Stimulated activated CD8-positive, alpha-beta memory T cell treated with anti-CD3 and anti-CD28 coated beads, Interleukin-2, amount 100 ng/mL, for 48 hours (primary cell): Measurements from ENCODE around the gene OMP.
A peak's percentile ranks its signal among the peaks of the same experiment; 100 is the strongest.
"Not testable (repeated sequence)": the region's sequence is repeated elsewhere in the genome, so short reads cannot be mapped to it uniquely, and the experiment has no call there.

Experiments used
- DNase-seq, 2 donors: peaks; one replicate each; pipeline ENCODE4 v3.0.0-alpha.2; 2020; ENCODE audit warnings: low read depth in 2 of 2

OMP gene

DNA sequence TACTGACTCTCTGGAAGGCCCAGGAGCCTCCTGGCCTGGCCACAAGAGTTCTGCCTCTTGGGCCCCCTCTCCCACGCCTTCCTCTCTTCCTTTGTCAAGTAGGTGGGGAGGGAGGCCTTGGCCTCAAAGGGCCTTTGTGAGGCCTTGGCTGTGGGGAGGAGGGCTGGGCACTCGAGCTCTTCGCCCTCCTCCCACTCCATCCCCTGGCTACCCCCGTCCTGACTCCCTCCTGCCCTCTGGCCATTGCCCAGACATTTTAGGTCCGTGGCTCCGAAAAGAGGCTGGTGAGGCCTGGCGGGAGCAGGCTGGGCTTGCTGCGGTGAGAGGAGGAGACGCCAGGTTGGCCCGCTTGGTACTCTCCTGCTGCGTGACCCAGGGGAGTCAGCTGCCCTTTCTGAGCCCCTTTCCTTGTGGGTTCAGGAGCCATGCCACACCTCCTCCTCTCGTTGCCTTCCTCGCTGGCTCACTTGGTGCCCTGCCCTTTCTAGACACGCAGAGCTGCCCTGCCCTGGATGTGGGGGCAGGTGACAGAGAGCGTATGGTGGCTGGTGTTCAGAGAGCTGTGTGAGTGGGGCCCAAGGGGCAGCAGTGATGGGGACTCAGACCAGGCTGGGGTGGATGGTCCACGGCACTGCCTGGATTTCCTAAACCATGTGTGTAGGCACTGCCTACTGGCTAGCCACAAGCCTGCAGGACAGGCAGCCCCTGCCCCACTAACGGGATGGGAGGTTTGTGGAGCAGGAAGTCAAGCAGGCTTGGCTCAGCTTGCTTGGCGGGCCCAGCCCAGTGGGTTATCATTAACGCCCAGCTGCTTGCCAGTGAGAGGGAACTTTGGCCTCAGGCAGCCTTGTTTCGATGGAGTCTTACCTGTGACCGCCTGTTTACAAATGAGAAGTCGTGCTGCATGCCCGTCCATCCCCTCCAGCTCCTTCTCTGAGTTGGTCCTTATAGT is 15.8 kb upstream of the OMP start:
- DNase-seq: no peak

DNA sequence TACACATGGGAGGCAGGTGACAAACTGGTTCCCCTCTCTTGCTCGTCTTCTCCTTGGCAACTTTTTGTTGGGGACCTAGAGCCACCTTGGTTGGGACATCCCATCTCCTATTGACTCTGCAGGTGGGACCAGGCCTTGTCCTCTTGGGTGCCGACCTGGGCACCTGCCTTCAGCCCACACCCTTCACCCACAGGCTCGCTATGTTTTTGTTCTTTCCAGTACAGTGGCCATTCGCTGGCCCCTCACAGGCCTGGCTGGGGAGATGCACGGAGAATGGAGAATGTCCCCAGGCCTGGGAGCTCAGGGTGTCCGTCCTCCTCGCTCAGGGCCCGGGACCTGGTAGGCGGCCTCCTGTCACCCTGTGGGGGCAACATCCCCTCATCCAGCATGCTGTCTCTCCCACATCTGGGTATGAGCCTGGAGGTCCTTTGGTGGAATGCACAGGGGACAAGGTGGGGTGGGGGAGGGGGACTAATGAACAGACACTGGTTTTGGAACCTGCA is 14.9 kb upstream of the OMP start:
- no peak for DNase-seq

DNA sequence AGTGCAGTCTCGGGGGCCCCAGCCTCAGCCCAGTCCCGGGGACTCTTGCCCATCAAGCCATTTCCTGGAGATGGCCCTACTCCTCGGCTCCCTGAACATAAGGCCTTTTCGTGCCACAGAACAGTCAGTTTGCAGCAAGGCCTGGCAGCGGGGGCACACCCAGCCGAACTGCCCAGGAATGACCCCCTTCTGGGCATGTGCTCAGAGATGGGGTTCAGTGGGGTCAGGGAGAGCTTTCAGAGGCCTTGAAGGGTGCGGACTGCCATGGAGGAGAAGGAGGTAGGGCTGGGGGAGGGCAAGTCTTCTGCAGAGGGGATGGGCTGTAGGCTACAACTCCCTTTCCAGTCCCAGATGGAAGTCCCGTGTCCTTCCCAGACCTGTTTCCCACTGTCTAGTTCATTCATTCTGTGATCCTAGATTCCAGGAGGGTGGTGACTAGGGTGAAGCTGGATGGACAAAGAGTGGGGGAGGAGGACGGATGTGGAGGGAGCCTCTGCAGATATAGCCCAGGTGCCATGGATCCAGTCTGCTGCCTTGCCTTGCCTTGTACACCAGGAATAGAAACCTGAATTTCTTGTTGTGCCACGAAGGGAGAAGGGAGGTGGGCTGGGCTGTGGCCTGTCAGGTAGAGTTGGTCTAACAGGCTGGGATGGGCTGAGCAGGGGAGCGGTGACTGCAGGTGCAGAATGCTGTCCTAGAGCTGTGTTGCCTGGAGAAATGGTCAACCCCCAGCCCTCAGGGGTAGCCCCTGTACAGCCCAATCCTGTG is 14.2 kb upstream of the OMP start:
- DNase-seq: no peak

DNA sequence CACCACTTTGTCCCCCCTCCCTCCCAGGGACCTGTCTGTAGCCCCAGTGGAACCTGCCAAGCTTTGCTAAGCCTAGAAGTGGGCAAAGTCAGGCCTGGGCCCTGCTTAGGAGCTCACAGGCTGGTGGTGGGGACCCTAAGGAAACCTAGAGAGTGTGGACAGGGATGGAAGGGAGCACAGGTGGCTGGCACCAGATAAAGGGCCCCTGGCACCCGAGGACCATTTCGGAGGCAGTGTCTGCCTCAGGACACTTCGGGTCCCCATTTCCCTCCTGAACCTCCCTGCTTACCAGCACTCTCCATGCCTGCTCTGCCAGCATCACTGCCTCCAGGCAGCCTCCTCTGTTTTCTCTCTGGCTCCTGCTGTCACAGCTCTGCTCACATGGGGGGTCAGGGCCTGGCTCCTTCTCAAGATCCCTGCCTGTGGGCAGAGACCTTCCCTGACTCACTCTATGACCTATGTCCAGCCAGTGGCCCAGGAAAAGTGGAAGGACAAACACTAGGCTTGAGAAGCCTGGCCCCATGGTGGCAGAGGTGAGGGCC is 13.6 kb upstream of the OMP start:
- DNase-seq: no peak

DNA sequence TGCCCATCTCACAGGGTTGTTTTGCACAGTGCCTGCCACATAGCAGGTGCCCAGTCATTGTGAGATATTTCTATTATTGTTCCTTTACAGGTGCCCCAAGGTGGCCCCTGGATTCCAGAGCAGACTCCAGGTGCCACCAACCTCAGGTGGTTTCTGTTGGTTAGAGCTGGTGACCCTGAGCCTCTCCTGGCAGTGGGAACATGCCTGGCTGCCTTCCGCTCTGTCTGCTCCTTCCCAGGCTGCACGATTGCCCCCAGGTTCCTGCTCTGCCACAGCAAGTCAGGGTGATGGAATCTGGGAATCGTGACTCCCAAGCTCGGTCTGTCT is 12.6 kb upstream of the OMP start:
- DNase-seq: no peak

DNA sequence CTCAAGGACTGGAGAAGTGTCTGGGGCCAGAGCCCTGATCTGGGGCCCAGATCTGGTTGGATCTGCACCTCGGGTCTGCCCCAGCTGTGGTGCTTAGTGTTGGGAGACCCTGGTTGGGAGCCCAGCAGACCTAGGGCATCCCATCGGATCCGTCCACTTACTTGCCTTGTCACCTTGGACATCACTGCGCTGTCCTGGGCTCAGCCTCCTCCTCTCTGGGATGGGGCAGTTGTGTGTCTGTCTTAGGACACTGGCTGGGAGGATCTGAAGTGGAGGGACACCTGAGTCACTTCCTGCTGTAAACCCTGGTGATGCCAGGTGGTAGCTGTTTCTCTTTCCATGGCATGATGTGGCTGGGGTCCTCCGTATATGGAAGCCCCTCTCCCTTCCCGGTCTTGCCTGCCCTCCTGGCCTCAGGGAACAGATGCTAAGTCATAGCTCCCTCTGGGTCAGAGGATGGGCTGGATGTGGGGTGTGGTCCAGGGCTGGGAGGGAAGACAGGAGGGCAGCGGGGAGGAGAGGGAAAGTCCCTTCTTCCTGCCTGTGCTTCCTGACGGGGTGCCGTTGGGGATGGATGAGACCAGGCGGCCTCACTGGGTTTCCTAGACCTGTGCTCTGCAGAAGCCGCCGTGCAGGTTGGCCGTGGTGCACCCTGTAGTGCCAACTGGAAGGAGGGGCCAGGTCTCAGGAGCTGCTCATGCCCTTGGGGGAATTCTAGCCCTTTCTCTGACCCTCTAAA is 12.1 kb upstream of the OMP start:
- DNase-seq: no peak

DNA sequence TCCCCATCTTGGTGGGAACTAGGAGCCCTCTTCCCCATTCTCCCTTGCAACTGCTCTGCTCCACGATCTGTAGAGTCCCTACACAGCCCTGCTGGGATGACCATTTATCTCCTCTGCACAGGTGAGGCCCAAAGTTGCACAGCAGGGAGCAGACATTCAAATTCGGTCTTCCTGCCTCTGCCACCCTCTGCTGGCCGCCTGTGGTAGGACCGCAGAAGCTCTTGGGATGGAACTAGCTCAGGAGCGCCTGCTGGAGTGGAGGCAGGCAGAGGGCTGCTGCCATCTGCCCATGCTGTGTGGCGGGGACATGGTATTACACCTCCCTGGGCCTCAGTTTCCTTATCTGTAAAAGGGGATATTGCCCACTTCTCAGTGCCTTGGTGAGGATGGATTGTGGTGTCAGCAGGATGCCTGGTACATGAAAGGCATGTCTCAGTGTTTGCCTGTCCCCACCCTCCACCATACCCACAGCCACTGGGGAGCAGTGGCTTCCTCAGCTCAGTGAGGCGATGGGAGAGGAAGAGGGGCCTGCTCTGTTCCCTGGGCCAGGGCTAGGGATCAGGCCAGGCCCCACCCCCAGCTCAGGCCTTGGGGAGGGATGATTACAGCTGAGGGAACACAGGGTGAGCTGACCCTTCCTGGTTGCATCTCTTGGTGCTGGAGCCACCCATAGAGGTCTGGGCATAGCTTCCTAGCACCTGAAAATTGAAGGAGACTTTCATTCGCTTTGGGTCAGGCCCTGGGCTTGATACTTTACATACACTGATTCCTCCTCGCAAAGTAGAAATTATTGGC is 11.3 kb upstream of the OMP start:
- peak; percentile 68 to 77 for DNase-seq

DNA sequence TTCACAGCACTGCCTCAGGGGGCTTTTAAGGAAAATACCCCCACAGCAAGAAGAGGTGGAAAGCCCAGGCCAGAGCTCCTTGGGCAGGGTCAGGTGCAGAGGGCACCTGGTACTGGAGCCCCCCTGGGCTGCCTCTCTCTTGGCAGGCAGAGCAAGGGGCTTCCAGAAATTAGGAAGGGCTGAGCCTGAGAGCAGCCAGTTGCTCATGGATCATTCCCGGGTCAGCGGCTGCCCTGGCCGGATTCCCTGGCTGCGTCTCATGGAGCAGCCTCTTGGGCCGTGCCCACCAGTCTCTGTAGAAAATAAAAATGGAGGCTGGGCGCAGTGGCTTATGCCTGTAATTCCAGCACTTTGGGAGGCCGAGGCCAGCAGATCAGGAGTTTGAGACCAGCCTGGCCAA is 10.3 kb upstream of the OMP start:
- no peak for DNase-seq

DNA sequence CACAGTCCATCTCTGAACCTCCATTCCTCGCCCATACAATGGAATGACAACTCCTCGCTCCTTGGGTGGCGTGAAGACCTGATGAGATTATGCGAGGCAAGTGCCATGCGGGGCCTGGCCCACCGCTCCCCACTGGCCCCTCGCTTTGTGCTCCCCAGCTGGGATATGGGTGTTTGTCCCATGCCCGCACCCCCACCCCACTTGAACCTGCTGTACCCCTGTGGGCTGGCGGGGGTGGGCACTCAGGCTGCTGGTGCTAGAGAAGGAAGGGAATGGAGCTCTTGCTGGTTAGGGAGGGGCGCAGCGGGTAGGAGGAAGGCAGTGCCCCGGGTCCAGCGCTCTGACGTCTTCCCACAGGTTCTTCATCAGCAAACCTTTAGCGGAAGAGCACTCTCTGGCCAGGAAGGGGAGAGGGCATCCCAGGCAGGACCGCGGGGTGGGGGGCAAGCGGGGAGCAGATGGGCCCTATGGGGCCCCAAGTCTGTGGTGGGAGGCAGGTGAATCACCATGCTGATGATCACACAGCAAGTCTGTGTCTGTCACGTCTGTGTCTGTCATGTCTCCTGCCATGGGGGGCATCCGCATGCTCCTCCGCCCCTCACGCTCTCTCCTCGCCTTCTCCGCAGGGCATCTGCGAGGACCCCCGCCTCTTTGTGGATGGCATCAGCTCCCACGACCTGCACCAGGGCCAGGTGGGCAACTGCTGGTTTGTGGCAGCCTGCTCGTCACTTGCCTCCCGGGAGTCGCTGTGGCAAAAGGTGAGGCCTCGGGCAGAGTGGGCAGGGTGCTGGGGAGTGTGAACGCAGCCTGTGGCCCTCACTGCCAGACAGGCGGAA is 9.4 kb upstream of the OMP start:
- no peak for DNase-seq

DNA sequence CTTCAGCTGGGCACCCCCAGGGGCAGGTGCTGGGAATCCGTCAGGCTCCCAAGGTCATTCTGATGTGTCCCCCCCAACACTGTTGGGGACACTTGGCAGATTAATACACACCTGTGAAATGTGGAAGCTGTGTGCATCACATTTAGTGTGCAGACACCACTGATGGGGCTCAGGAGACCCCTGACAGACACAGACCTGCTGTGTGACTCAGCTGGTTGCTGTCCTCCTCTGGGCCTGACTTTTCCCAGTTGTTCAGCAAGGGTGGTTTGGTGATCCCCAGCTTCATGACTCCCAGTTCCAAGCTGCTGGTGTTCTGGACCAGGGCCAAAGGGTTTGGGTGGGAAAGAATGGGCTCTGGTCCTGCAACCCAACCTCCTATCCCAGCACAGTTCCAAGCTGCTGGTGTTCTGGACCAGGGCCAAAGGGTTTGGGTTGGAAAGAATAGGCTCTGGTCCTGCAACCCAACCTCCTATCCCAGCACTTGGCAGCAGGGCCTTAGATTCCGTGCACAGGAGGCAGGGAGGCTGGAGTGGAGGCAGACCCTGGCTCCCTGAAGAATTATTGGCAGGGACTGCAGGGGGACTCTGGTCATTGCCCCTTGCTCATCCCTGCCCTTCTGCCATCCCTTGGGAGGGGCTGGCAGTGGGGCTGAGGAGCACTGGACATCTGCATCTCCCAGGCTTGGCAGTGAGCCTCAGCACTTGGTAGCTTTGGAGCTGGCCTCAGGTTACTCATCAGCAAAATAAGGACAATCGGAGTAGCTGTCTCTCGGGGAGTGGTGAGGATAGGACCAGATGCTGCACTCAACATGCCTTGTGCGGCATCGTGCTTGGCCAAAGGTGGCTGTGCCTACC is 8.4 kb upstream of the OMP start:
- DNase-seq: no peak

DNA sequence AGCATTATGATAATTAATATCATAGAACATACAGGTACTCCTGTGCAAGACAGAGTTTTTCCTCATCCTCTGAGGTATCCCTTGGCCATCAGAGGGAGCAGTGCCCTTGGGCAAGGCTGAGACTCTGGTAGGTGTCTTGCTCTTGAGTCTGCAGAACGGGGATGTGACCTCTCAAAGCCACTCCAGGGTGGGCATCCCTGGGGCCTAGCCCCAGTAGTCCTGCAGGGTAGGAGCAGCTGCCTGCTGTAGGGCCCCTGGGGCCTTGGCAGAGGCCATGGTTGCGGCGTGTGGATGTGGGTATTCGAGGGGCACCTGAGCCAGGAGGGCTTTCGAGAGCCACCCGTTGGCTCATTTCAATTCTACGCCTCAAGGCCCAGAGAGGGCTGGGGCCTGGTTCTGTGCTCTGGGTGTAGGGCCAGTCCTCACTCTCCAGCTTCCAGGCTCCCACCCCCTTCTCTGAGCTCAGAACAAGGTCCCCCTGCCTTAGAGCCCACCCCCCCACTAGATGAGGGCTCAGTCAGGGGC is 7.7 kb upstream of the OMP start:
- no peak for DNase-seq

DNA sequence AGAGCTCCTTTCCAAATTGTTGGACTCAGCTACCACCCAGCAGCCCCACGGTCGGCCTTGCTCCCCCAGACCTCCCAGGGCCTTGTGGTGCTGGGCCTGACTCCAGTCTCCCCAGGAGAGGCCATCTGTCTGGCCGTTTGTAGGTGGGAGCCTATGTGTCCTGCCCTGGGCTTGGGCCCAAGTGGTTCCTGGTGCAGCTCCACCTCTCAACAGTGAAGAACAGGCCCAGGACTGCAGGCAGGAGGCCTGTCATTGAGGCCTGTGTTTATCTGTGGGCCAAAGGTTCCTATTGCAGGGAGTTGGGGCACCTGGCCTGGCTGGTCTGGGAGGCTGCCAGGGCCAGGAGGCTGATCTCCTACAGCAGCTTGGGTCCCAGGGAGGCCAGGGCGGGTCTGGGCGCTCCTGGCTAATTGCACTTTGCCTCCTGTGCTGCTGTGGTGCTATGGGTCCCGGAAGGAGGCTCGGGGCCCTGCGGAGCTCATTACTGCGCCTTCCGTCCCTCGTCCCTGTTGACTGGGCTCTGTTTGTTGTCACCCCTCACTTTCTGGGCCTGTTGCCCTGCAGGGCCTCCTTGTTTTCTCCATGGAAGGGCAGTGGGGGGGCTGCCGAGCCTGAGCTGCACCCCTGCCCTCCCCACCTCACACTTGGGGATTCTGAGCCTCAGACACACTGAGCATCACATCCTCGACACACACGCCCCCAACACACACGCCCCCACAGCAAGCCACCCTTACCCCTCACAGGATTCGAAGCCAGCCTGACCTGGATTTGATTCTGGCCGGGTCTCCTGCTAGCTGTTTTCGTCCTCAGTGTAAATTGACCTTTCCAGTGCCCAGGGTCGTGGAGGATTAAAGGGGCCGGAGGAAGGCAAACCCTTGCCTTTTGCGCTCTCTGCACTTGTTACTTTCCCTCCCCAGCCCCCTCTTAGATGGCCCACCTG is 6.8 kb upstream of the OMP start:
- DNase-seq: no peak

DNA sequence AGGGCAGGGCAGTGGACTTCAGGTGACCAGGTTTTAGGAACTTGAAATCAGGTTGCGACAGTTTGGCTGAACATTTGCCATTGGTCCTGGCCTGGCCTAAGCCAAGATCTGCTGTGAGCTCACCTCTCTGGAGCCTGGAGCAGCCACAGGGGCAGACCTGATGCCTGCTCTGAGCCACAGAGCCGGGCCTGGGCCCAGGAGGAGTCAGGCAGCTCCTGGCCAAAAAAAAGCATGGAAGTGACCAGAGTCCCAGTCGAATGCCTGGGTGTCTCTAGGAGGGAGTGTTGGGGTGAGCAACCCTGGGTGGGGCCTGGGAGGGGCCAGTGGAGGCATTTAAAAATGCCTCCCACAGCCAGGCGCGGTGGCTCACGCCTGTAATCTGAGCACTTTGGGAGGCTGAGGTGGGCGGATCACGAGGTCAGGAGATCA is 6.0 kb upstream of the OMP start:
- no peak for DNase-seq

DNA sequence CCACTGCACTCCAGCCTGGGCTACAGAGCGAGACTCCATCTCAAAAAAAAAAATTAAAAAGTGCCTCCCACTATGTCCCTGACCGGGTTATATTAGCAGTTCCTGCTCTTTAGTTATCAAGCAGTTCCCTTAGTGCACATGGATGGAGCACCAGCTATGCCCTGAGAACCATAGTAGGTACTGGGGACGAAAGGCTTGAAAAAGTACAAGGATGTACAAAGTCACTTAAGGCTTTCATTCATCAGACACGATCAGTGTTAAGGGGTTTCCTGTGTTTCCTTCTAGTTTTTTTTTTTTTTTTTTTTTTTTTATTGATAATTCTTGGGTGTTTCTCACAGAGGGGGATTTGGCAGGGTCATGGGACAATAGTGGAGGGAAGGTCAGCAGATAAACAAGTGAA is 5.5 kb upstream of the OMP start:
- not testable (repeated sequence) for DNase-seq

DNA sequence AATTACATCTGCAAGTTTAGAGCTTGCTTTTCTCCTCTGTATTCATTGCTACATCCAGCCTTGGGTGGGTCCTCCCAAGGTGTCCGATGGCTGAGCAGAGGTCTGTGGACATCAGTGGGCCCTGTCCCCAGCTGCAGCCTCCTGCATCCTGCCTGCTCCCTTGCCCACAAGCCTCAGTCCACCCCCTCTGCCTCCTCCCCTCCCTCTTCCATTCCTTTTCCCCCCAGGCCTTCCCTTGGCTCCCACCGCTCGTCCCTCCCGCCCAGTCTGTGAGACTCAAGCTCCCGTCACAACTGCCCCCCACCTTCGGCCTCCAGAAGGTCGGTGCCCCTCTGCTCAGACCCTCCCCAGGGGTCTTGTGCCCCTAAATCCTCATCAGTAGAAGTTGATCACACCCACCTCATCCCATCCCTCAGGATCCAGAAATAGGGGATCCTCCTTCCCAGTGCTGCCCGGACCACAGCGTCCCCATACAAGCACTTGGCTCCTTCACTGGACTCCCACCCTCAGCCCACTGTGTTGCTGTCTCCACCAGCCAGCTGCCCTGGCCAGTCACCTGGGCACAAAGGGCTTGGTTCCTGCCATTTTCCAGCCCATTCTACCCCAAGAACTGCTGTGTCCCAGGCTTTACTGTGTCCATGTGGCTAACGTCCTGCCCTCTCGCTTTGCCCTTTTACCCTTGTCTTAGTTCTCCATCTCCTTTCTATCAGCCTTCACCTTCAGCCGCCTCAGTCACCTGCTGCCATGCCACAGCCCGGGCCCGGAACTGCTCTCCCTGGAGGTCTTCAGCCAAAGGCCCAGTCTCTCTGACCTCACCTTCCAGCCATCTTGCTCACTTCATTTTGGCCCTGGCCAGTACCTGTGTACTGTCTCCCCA is 2.2 kb upstream of the OMP start:
- DNase-seq: no peak

DNA sequence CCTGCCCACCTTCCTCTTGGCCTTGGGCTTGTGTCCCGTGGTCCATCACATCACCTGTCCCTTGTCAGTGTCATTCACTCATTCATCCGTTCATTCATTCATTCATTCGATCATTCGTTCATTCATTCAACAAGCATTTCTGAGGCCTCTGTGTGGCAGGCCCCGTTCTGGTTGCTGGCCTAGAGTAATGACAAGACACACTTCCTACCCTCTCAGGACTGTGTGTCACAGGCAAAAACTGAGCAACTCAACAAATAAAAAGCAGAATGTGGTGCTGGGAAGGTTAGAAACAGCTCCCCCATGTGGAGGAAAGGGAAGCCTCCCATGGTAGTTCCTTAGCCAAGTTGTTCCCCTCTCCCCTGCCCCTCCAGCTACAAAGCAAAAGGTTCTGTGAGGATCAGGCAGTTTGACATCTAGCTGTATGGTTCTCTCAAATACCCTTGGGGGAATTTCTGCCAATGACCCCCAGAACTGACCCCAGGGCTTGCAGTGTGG is 1.6 kb upstream of the OMP start:
- no peak for DNase-seq

DNA sequence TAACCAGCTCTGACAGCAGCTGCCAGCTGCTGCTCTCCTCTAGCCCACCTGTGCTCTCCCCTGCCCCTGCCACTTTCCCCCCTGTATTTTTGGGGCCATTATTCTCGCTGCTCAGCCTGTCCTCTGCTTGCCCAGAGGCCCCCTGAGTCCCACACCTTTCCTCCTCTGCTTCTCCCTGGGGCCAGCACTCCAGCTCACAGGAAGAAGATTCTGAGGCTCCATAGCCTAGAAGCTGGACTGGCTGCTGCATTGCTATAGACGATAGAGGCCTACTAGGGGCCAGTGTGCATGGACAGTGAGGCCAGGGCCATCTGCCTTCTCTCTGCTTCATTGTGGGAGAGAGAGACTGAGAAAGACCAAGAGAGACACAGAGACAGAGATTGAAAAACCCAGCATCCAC is 679 bp downstream of the OMP start:
- no peak for DNase-seq
